ENCODE data around the gene EME2.
A peak's percentile ranks its signal among the peaks of the same experiment; 100 is the strongest.

Gene EME2

DNA sequence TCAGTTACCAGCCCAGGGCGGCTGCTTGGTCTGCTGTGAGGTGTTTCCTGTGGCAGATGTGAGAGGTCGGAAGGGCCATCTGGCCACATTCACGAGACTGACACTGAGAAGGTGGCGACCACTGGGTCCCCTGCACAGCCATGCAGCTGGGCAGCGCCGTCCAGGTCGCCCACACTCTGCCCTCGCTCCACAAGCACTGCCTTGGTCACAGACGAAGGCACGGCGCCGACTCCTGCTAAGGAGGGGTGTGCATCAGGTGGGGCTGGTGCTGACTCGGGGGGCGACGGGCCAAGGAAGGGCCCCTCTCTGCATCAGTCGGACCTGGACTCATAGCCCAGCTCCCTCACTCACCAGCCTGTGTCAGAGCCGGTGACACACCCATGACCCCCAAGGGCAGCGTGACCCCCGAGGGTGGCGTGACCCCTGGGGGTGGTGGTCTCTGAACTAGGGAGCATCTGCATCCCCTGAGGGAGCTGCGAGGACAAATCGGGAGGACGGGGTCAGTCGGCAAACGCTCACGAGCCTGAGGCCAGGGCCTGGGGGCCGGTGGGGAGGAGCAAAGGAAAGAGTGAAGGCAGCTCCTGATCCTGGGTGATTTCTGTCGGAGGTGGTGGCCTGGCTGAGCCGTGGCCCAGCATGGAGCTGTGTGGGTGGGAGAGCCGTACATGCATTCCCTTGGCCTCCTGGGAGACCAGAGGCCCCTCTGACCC, 31.7 kb upstream of the EME2 start:
- no peak for DNase-seq (ENCODE audit: low read depth)
- TF ChIP-seq CTCF (conservative IDR thresholded peaks at IDR 0.05; ENCODE audit: low read length) = no peak
- H3K4me3 ChIP-seq (ENCODE audit: low read length) = no peak overlapping the region

DNA sequence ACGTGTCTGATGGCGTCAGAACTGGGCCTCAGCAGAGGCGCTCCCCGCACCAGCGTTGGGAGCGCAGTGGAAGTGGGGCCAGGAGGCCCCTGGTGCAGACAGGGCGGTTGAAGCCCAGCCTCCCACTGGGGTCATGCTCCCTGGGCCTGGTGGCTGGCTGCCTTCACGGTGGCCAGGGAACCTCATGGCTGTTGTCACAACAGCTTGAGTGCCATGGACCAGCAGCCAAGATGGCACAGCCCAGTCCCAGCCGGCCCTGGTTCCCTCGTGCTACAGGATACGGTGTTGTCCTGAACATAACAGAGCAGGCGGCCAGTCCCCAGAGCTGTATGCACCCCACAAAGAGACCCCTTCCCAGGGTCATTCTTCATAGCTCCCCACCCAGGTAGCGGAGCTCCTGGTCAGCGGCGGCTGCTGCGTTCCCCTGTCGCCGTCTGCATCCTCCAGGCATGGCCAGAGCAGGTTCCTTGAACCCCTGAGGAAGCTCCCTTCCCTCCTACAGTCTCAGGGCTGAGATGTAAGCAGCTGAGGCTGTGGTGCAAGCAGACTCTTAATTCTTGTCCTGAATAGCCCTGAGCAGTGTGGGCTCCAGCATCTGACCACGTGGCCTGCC, 31.0 kb upstream of the EME2 start:
- no peak overlapping the region for H3K4me3 ChIP-seq (ENCODE audit: low read length)
- no peak for DNase-seq (ENCODE audit: low read depth)
- TF ChIP-seq CTCF (conservative IDR thresholded peaks at IDR 0.05; ENCODE audit: low read length) = no peak

GRCh38 chr16:1743376-1744337, 29.0 kb upstream of the EME2 start:
- no peak overlapping the region for H3K4me3 ChIP-seq (ENCODE audit: low read length)
- no peak for DNase-seq (ENCODE audit: low read depth)
- TF ChIP-seq CTCF (conservative IDR thresholded peaks at IDR 0.05; ENCODE audit: low read length) = no peak

DNA sequence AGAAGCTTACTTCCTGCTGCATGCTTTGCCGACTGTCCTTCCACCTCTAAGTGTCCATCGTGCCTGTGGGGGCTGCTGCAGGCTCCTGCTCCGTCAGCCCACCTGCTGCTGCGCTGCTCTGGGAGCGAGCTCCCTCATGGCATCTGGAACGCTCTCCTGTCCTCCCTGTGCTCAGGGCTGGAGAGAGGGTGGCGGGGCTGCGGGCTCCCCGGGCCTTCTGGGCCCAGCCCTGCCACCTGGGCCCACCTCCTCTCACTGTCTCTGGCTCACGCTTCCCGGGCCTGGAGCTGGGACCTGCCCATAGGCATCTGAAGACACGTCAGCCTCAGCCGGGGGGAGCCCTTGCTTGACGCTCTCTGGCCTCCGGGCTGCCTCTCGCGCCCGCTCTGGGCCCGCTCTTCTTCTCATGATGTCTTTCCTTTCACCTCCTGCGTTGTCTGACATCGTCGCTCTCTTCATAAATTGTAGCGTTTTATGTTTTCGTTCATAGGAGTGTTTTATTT, 28.2 kb upstream of the EME2 start:
- TF ChIP-seq CTCF (conservative IDR thresholded peaks at IDR 0.05; ENCODE audit: low read length) = no peak
- no peak overlapping the region for H3K4me3 ChIP-seq (ENCODE audit: low read length)
- DNase-seq (ENCODE audit: low read depth) = no peak

DNA sequence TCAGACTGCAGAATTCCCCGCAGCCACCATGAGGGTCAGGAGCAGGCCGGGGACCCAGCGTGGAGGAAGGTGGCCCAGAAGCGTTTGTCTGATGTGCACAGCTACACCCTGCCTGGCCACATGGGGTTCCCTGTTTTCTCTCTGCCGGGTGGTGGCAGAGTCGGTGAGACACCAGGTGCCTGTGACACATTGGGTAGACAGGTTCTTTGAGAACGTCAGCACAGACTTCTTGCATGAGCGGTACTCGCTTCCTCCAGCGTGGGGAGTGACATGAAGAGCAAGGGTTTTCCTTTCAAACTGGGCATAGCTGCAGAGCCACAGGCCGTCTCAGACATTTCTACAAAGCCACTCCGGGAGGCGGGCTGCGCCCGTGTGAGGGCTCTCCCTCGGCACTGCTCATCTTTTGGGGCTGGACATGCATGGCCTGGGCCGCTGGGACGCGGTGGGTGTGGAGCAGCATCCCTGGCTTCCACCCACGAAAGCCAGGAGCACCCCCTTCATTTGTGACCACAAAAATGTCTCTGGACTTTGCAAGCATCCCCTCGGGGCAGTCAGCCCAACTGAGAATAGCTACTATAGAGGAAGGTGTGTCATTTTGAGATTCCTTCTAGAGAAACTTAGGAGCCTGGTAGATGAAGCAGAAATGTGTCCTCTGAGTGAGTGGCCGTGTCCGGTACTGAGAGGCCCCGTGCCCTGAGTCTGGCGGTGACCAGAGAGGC, 27.3 kb upstream of the EME2 start:
- peak; percentile 79 for DNase-seq (ENCODE audit: low read depth)
- TF ChIP-seq CTCF (conservative IDR thresholded peaks at IDR 0.05; ENCODE audit: low read length) = no peak
- no peak overlapping the region for H3K4me3 ChIP-seq (ENCODE audit: low read length)

DNA sequence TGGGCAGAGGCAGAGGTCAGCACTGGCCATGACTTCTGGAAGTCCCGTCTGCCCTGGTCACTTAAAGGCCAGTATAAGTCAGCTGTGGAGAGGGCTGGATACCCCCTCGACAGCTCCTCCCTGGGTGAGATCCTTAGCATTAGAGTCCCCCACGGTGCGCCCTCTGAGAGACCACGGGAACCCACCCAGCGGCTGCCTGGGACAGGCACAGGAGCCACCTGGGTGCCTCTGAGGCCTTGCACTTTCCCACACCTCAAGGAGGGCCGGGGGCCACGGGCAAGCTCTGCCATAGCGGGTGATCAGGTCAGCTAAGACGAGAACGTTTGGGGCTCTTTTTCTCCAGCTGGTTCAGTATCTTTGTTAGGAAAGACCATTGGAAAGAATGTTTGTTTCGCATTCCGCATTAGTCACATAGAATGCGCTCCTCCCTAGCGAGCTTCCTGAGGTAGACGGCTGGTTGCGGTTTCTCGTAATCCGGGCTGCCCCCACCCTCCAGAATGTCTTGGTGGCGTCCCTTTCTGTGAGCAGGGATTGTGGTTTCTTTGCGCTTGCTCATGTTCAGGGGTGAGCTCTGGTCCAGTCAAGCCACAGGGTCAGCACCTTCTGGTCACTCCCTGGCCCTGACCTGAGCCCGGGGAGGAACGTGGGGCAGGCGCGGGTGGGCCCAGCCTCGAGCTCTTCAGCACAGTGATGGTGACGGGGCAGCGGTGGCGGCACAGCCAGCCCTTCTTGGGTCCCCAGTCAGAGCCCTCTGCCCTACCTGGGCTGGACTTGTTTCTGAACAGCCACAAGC, 26.5 kb upstream of the EME2 start:
- peak; percentile 57 for DNase-seq (ENCODE audit: low read depth)
- TF ChIP-seq CTCF (conservative IDR thresholded peaks at IDR 0.05; ENCODE audit: low read length) = no peak
- H3K4me3 ChIP-seq (ENCODE audit: low read length) = no peak overlapping the region
